Posterior cingulate gyrus (tissue), 11 donors: ENCODE results near the gene BAG1.
A peak's percentile ranks its signal among the peaks of the same experiment; 100 is the strongest.

Experiments
- DNase-seq, 10 donors: peaks; one replicate each; pipeline versions ENCODE4 v3.0.0 to v3.0.0-alpha.2; 2020 to 2021; ENCODE audit warnings: mixed read lengths in 3 of 10
- intact Hi-C: fragments of 100-400 bp; cut with DNase I; formaldehyde crosslinking; loops from one replicate; pipeline ENCODE4 v1.15.1; 2023

The BAG1 gene

DNA sequence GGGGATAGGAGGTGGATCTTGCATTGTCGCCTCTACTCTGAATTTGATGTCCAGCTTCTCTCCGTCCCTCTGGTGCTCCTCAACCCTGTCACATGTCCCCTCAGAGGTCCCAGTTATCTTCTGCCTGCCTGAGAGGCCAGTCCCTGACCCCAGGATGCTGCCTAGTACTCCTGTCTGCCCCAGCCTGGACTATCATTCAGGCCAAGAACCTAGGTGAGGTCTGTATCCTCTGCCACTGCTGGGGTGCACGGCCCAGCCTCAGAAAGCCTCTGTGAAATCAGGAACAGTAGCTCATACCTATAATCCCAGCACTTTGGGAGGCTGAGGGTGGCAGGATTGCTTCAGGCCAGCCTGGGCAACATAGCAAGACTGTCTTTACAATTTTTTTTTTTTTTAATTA, 15.9 kb downstream of the BAG1 start:
- no peak for DNase-seq
- intact Hi-C loops: no loop called here

DNA sequence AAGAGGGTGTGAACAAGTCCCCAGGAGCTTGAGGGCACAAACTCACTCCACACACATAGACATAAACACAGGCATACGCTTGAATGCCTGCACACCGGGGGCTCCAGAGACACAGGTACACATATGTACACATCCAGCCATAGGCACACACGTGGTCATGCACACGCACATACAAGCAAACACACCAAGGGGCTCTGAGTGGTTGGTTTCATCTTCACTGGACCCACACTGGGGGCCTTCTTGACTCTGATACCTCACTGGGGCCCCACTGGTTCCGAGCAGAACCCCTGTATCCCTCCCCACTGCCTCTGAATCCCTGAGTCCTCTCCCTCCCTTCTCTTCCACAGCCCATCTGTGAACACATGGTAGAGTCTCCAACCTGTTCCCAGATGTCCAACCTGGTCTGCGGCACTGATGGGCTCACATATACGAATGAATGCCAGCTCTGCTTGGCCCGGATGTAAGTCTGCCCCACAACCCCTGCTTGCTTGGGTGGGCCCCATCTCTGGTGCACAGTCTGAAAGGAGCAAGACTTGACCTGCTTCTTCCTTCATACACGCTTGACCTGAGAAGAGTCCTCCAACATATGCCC, 18.1 kb downstream of the BAG1 start:
- intact Hi-C loops: no loop called here
- no peak for DNase-seq

DNA sequence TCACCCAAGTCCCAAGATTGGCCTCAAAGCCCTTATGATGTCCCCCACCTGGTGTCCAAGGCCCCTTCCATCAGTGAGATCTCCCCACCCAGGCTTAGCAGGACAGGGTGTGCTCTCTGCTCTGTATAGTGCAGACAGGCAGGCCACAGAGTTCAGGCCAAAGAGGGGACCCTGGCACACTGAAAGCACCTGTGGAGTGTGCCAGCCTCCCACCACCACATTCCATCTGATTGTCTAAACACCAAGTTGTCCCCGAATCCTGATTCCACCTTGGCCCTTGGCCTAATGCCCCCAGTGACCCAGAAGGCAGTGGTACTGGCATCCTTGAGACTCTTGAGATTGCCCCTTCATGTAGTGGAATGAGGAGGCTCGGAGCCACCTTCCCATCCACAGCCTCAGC, 19.2 kb downstream of the BAG1 start:
- no peak for DNase-seq
- intact Hi-C loops: no loop called here

DNA sequence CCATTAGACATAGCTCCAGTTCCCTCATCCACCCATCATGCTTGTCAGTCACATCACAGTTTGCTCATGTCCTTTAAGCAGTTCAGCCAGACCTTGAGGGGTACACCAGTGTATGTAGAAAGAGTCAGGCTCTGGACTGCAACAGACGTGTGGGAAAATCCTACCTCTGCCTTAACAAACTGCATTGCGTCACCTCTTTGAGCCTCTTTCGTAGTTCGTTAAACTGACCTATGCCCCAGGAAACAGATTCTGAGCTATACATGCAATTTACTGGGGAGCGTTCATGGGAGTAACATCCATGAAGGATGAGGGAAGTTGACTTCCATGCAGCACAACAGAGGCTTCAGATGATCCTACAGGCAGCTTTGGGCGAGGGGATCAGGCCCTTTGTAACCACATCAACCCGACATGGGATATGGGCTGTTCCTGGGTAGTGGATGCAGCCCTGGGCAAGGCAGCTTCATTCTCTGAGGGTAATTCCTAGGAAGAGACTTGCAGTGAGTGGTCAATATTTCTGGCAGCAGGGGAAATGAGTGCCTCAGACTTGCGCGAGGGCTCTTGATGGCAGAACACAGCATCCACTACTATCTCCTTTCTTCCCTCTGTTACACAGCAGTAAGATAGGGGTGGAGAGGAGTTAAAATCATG, 20.2 kb downstream of the BAG1 start:
- intact Hi-C loops: no loop called here
- no peak for DNase-seq

DNA sequence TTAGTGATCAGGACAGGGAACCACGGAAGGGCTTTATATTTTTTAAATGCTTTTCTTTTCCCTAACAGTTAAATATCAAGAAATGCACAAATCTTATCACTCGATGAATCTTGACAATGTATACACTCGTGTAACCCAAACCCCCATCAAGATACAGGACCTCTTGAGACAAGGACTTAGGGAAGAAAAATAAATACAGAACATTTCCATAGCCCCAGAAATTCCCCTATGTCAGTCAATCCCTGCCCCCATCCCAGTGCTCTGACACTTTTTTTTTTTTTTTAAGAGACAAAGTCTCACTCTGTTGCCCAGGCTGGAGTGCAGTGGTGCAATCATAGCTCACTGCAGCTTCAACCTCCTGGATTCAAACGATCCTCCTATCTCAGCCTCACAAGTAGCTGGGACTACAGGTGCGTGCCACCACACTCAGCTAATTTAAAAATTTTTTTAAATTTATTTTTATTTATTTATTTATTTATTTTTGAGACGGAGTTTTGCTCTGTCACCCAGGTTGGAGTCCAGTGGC, 21.8 kb downstream of the BAG1 start:
- intact Hi-C loops: no loop called here
- no peak for DNase-seq

DNA sequence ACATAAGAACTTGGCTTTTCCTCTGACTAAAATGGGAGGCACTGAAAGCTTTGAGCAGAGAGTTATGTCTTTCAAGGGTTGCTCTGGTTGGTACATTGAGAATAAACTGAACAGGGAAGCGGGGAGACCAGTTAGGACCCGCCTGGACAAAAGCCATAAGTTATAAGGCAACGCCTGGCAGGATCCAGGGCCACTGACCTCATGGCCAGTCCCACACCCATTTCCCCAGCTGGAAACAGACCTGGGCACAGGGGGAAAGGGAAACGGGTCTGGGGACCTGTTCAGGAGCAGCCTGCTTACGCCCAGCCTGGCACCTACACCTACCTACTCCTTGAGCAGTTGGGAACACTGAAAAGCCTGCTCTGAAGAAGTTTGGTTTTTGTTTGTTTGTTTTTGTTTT, 23.2 kb downstream of the BAG1 start:
- intact Hi-C loops: no loop called here
- no peak for DNase-seq

DNA sequence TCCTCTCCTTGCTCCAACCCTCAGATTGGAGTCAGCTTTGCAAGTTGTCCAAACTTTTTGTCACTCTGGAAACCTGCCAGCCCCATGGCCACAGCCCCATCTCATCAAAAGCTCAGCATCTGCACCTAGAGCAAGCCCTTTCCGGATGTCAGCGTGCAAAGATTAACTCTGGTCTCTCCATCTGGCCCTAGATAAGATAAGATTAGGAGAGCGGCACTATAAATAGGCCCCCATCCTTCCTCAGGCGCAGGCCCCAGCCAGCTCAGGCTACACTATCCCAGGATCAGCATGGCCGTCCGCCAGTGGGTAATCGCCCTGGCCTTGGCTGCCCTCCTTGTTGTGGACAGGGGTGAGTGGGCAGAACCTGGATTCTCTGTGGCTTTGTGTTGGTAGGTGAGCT, 24.6 kb downstream of the BAG1 start, which contains the start of gene SPINK4:
Gene SPINK4, plus strand, starts transcription at position 247 of the 400 bp plus-strand sequence. Its CDS starts 42 bp downstream, at position 289.
- peak in 1 of 10 donors; percentile 57 for DNase-seq
- intact Hi-C loops: no loop called here

DNA sequence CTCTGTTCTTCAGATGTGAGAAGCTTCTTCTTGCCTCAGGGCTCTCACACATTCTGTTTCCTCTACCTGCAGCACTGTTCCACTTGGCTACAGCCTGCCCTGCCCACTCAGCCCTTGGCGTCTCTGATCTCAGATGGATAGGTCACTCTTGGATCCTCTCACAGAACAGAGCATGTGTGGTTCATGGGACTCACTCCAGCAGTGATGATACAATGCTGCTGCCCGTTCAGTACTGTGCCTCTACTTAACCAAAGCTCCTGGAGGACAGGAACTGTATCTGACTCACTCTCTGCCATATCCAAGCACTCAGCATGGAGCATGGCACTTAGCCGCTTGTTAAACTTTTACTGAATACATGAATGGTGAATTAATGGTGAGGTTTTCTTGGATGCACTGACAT, 27.9 kb downstream of the BAG1 start:
- intact Hi-C loops: no loop called here
- no peak for DNase-seq

DNA sequence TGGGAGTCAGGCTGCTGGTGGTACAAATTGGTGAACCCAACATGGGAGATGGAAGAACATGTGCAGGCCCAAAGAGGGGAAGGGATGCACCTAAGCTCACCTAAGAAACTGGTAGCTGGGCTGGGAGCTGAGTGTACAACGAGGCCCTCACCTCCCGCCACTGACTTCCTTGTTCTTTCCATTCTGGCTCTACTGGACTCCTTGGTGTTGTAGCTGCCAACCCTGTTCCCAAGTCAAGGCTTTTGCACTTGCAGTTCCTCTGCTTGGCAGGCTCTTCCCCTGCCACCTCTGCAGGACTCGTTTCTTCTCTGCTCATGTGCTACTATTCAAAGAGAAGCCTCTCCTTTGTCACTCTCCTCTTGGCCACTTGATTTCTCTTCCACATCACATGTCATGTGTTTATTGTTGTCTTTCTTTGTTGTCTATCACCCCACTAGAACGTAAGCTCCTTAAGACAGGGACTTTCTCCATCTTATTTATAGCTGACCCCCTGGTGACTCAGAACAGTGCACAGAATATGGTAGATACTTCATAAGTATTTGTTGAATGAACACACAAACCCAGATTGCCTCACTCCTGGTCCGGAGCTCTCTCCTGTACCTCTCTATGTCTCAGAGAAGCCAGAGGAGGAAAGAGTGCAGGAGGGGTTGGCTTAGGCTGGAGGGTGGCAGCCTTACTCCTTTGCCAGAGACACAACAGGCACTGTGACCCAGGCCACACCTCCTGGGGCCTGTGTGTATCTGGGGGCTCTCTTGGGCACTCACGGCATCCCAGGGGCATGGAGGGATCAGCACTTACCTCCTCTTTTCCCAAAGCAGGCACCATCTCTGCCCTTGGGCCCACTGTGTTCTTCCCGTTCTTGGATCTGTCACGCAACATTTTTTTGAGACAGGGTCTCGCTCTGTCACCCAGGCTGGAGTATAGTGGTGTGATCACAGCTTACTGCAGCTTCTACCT, 29.7 kb downstream of the BAG1 start:
- intact Hi-C loops: no loop called here
- DNase-seq: peak in 1 of 10 donors; percentile 37

DNA sequence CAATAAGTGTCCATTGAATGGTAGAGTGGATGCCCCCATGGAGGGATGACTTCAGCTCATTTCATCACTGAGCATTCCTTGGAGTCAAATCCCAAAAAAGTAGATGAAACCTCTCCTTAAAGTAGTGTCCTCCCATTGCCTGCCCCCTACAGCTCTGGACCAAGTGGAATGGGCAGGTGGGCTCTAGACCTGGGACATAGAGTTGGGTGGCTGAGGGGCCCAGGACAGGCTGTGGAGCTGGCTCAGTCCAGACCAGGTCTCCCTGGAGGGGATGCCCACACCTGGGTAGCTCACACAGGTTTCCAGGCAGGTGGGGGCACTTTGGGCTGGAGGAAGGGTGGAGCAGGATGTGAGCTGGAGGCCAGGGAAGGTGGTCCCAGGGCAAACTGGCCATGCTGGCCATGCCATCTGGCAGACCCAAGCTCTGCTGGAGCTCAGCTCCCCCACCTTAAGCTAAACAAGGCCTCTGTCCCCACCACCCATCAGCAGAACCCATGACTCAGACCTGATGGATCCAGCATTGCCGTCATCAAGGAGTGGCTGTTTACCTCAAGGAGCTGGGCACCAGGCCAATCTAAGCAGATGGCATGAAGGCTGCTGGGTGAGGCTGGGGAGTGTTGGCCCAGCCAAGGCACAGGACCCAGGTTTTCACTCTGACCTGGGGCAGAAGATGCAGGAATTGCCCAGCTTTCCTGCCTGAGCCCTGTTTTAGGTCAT, 30.7 kb downstream of the BAG1 start:
- intact Hi-C loops: no loop called here
- DNase-seq: peak in 1 of 10 donors; percentile 50

DNA sequence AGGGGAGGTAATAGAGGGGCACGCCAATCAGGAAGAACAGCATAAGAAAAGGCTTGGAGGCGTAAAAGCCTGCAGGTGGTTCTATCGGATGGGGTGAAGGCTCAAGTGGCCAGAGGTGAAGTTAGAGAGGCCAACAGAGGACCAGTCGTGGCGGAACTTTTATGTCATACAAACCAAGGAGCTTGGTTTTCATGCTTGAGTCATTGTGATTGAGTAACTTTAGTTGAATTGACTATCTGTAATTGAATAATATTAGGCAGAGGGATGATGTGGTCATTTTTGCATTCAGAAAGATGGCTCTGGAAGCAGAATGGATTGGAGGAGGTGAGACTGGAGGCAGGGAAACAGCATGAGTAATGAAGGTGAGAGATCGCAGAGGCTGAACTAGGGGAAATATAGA, 31.7 kb downstream of the BAG1 start:
- no peak for DNase-seq
- intact Hi-C loops: no loop called here

DNA sequence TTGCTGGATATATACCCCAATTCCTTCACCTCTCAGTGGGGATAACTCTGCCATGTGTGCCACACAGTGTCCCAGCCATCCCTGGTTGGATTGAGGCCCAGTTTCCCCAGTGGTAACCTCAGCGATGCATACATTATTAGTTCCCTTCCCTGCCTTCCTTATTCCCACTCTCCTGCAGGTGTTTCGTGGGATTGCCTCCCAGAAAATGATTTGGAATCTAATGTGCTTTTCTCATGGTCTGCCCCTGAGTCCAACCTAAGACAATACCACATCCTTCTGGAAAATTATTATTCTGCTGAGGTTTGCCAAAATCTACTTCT, 32.9 kb downstream of the BAG1 start:
- DNase-seq: no peak
- intact Hi-C loops: no loop called here

DNA sequence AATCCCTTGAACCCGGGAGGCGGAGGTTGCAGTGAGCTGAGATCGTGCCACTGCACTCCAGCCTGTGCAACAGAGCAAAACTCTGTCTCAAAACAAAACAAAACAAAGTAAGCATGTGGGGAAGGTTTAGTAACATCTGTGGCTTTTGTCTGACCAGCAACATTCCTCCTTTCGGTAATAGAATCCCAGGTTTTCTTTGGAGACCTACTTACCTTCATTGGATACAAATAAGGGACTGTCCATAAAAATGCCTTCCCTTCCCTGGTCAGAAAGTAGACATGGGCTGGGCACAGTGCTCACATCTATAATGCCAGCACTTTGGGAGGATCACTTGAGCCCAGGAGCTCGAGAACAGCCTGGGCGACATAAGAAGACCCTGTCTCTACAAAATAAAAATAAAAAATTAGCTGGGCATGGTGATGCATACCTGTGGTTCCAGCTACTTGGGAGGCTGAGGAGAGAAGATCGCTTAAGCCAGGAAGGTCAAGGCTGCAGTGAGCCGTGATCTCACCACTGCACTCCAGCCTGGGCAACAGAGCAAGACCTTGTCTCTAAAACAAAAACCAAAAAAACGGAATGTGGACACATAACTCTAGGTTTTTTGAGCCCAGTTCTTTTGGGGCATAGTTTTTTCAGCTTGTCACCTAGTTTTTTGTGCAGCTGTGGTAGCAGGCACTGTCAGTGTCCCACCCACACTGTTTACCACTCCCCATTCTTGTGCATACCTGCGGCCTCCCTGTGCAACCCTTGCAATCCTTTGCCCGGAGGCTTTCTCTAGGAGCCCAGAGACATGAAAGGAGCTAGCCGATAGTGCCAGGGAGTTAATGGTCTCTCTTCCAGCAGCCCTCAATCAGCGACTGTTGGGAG, 33.5 kb downstream of the BAG1 start:
- intact Hi-C loops: no loop called here
- DNase-seq: no peak

DNA sequence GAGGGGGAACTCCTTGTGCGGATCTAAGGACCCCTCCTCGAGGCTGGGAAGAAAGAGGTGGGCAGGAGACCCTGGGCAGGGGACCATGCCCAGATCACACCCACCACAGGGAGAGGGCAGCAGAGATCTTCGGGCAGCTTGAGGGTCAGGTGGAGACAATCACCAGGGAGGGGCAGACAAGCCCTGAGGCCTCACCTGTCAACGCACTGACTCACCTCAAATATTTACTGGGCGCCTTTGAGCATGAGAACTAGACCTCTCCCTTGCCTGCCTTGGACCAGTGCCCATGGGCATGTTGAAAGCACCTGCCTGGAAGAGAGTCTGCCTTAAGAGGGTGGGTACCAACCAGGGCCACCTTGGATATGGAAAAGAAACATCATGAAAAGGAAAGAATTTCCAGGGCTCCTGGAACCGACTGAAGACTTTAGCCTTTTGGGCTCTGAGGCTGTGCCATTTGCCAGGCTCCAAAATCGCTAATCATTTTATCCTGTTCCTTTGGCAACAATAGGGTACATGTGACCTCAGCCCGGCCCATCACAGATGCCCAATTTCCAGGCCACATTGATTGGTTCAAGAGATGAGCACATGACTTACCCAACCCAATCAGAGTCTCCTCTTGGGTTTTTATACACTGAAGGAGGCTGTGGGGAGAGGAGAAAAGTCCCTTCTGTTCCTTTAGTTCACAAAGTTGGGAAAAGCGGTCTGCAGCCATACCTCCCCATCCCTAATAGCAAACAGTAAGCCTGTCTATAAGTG, 35.0 kb downstream of the BAG1 start:
- intact Hi-C loops: loop anchor here (10.0 kb wide), 1 partner anchor 85 kb away; no protein-coding TSS in a partner anchor
- no peak for DNase-seq

DNA sequence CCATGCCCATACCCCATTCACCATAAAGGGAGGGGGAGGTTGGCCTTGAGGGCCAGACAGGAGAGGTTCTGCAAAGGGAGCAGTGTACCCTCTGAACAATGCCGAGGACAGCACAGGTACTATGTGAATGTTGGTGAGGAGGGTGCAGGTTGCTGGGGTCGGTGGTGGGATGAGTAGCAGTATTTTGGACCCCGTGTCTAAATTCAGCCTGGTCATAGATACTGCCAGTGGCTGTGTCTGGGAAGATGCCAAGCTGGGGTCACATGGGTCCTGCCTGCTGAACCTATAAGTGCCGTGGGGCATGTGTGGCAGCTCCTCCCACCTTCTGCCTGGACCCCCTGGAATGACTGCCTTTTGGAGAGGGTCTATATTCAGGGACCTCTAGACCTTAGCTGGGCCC, 35.9 kb downstream of the BAG1 start:
- no peak for DNase-seq
- intact Hi-C loops: loop anchor here (10.0 kb wide), 1 partner anchor 84 kb away; no protein-coding TSS in a partner anchor

DNA sequence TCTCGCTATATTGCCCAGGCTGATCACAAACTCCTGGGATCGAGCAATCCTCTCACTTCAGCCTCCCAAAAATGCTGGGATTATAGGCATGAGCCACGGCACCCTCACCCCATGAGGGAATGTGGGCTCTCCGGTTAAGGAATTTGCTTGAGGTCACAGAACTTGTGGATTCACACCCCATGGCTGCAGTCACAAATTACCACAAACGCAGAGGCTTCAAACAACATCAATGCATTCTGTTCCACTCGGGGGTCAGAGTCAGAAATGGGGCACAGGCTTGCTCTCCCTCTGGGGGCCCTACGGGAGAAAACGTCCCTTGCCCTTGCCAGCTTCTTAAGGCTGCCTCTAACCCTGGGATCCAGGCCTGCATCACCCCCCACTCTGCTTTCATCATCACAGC, 36.8 kb downstream of the BAG1 start:
- intact Hi-C loops: loop anchor here (10.0 kb wide), 1 partner anchor 83 kb away; no protein-coding TSS in a partner anchor
- no peak for DNase-seq

DNA sequence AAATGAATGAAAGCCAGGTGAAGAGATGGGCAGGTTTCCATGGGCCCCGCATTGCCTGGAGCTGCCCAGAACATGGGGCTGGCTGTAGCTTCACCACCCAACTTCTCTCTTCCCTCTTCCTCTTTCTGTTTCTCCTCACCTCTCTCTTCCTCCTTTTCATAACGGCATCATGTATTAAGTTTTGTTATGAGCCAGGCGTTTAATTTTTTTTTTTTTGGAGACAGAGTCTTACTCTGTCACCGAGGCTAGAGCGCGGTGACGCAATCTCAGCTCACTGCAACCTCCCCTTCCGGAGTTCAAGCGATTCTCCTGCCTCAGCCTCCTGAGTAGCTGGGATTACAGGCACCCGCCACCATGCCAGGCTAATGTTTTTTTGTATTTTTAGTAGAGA, 37.5 kb downstream of the BAG1 start:
- intact Hi-C loops: loop anchor here (10.0 kb wide), 1 partner anchor 82 kb away; no protein-coding TSS in a partner anchor
- no peak for DNase-seq

DNA sequence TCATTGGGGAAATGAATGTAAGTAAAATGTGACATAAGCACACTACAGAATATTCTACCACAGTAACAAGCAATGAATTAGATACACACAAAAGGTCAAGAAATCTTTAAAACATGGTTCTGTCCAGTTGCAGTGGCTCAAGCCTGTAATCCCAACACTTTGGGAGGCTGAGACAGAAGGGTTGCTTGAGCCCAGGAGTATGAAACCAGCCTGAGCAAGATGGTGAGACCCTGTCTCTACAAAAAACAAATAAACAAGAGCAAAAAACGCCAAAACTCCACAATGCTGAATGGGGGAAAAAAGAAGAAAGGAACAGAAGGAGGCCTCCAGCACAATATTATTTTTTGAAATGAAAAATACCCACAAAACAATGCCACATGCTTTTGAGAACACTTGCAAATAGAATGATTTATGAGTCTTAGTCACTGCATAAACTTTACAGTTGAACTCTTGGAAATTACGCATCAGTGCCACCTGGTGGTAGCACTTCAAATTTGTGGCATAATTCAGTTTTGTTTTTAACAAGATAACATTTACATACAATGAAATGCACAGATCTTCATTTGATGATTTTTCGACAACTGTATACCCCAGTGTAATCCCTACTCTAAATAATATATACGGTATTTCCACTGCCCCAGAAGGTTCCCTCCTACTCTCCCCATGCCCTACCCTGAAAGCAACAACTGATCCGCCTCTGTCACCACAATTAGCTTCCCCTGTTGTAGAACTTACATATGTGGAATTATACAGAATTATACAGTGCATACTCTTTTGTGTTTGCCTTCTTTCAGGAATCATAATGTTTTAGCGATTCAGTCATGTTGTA, 39.0 kb downstream of the BAG1 start:
- intact Hi-C loops: loop anchor here (10.0 kb wide), 1 partner anchor 81 kb away; no protein-coding TSS in a partner anchor

More for the DNA sequence above, 39.0 kb downstream of the BAG1 start:
- DNase-seq: peak in 5 of 10 donors; percentile 19 to 67 (median 60)
